Right lobe of liver (tissue), 4 donors: ENCODE data around the gene ENOX1.

Source experiments
- CTCF ChIP-seq, 4 donors: fragments of 200-600 bp in 3 of 4; fragments of 450-650 bp in 1 of 4; IDR thresholded peaks; one replicate each; pipeline versions ENCODE4 v1.5.1 to v1.8.0; 2016 to 2022; ENCODE audit warnings: antibody characterized with exemption in 4 of 4, mild to moderate bottlenecking in 2 of 4
- POLR2A ChIP-seq: fragments of 450-650 bp; IDR thresholded peaks from one replicate; pipeline ENCODE4 v1.6.1; 2017; ENCODE audit warnings: antibody characterized with exemption, mild to moderate bottlenecking
- donor health status: DM: no; HTN: no; CAD: no.
- donor health status: DM: no; HTN: no; CAD: no.
- donor health status: DM: no; HTN: yes; CAD: no.

- TF ChIP-seq POLR2A, result no peak
- no peak for TF ChIP-seq CTCF (IDR thresholded peaks at IDR 0.05)
Observed at GRCh38 chr13:43579321-43579720, 207.5 kb downstream of the ENOX1 start.
